ENCODE results near the gene EYA2.

GRCh38 chr20:47164140-47164539, 269.5 kb downstream of the EYA2 start:
- TF ChIP-seq CTCF (IDR thresholded peaks at IDR 0.05) = no peak
- TF ChIP-seq POLR2AphosphoS5 (IDR thresholded peaks at IDR 0.05) = no peak

All from prostate gland (tissue), 2 donors.